ENCODE results near the gene RMDN2.
"Not testable (repeated sequence)": the region's sequence is repeated elsewhere in the genome, so short reads cannot be mapped to it uniquely, and the experiment has no call there.

RMDN2 gene

GRCh38 chr2:37937568-37937967 lies 12.5 kb downstream of the RMDN2 start:
- not testable (repeated sequence) for DNase-seq

DNA sequence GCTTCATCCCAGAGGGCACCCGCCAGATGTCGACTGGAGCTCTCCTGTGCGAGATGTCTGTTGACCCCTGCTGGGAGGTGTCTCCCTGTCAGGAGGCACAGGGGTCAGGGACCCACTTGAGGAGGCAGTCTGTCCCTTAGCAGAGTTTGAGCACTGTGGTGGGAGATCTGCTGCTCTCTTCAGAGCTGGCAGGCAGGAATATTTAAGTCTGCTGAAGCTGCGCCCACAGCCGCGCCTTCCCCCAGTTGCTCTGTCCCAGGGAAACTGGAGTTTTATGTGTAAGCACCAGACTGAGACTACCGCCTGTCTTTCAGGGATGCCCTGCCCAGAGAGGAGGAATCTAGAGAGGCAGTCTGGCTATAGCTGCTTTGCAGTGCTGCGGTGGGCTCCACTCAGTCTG lies 16.2 kb downstream of the RMDN2 start:
- not testable (repeated sequence) for DNase-seq

DNA sequence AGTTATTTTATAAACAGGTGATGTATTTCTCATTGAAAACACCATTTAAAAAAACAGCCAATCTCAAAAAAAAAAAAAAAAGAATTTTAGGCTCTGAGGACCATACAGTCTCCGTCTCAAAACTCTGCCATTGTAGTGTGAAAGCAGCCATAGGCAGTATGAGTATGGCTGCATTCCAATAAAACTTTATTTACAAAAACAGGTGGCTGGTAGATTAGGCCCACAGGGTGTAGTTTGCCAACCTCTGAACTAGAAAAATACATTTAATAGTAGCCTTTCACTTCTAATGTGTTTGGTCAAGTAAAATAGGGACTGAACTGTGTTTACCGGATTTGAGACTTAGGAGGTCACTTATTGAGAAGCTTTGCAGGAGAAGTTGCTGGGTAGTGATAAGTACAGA lies 19.2 kb downstream of the RMDN2 start:
- DNase-seq: no peak

DNA sequence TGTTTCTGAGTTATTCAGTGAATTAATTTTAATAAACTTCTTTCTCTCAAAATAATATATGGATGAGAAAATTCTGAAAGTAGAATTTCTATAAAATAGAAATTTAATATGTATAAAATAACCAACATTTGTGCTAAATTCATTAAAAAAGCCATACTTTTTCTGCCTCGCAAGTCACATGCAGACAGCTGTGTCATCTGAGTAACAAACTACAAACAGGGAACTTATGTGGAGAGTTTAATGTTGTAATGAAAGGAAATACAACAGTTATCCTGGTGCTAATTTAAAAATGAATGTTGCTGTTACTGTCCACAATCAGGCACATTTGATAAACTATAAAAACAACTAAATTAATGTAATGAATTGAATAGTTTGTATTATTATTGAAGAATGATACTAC lies 22.2 kb downstream of the RMDN2 start:
- DNase-seq: no peak

- not testable (repeated sequence) for DNase-seq
These were observed 37.1 kb downstream of the RMDN2 start for GRCh38 chr2:37962018-37962739.

- not testable (repeated sequence) for DNase-seq
These were observed 37.6 kb downstream of the RMDN2 start for GRCh38 chr2:37962740-37963121.

GRCh38 chr2:37963901-37964300 lies 38.8 kb downstream of the RMDN2 start:
- not testable (repeated sequence) for DNase-seq

DNA sequence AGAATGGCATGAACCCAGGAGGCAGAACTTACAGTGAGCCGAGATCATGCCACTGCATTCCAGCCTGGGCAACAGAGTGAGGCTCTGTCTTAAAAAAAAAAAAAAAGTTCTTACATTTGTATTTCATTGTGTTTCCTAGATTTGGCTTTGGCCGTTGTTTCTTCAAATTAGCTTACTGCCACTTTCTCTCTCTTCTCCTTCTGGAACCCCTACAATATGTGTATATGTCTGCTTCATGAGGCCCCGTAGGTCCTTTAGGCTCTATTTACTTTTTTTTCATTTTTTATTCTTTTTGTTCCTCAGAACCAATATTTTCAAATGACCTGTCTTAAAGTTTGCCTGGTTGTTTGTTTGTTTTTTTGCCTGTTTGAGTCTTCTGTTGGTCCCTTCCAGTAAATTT lies 41.2 kb downstream of the RMDN2 start:
- no peak for DNase-seq

DNA sequence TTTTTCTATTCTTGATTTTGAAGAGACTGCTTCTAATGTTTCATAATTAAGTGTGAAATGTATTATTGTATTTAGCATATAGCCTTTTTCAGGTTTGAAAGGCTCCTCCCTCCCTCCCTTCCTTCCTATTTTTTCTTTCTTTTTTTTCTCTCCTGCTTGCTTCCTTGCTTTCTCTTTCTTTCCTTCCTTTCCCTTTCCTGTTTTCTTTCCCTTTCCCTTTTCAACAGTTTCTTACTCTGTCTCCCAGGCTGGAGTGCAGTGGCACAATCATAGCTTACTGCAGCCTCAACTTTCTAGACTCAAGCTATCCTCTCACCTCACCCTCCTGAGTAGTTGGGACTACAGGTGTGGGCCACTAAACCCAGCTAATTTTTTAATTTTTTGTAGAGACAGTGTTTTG lies 44.6 kb downstream of the RMDN2 start:
- DNase-seq: no peak

DNA sequence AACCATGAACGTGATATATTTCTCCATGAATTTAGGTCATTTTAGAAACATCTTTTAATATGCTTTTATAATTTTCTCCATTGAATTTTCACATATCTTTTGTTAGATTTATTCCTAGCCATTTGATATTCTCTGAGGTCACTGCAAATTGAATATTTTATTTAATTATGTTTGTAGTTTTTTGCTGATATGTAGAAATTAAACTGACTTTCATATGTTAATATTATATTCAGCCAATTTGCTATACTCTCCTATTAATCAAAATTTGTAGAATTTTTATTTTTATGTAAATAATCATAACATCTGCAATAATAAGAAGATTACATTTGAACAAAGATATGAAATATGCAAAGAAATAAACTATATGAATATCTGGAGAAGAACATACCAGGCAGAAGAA lies 46.9 kb downstream of the RMDN2 start:
- no peak for DNase-seq

GRCh38 chr2:37973615-37974353 lies 48.7 kb downstream of the RMDN2 start:
- DNase-seq: no peak

- DNase-seq: no peak
These were observed 50.7 kb downstream of the RMDN2 start for GRCh38 chr2:37975808-37976207.

- DNase-seq: no peak
These were observed 51.3 kb downstream of the RMDN2 start for GRCh38 chr2:37976411-37976810.

- DNase-seq: peak; percentile 73
These were observed 57.1 kb downstream of the RMDN2 start for GRCh38 chr2:37982147-37982582.

DNA sequence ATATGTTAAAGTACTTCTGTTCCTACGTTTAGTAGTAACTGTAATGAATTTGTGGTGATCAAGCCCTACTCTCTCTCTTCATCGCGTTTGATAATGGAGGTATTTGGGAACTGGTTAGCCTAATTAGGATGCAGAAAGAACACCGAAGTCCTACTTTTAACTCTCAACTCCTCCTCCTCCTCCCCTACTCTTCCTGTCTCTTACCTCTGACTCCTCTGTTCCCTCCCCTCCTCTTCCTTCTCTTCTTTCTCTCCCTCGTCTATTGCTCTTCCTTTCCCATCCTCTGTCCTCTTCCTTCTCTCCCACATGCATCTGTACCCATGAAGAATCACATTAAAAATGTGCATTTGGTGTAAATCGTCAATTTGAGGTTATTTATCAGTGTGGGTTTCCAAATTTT lies 57.8 kb downstream of the RMDN2 start:
- no peak for DNase-seq

GRCh38 chr2:37983719-37984118 lies 58.6 kb downstream of the RMDN2 start:
- DNase-seq: no peak

GRCh38 chr2:37984176-37984575 lies 59.1 kb downstream of the RMDN2 start:
- DNase-seq: no peak

DNA sequence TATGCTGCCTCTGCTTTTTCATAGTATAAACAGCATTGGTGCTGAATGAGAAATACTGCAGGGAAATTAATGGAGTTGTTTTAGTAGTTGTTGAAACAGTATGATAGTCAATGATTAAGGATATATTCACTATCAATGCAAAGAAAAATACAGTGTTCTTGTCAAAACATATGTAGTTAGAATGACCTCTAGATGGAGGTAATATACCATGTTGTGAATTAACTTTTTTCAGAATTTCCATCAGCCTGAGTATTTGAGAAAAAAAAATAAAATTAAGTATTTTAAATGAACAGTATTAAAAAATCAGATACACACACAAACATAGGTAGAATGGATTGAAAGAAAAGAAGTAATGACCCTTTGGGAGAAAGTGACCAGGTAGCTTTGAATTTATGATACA lies 59.5 kb downstream of the RMDN2 start:
- no peak for DNase-seq

DNA sequence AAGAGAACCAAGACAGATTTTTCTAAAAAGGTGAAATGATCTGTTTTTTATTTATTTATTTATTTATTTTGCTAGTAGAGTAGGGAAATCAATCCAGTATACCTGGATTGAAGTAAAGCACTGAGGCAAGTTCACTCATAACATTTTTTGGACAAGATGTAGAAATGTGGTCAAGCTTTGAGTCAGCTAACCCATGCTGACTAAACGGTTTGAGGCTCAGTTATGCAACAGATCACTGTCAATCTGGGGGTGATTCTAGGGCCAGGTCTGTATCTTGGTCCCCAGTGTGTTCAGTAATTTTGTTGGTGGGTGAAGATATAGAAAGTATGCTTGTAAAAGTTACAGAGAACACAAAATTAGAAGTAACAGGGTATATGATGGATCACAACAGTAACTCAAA lies 60.2 kb downstream of the RMDN2 start:
- no peak for DNase-seq

GRCh38 chr2:37987098-37987775 lies 62.1 kb downstream of the RMDN2 start:
- DNase-seq: no peak

- DNase-seq: no peak
These were observed 67.5 kb downstream of the RMDN2 start for GRCh38 chr2:37992601-37993000.

GRCh38 chr2:37993143-37993542 lies 68.1 kb downstream of the RMDN2 start:
- DNase-seq: no peak

DNA sequence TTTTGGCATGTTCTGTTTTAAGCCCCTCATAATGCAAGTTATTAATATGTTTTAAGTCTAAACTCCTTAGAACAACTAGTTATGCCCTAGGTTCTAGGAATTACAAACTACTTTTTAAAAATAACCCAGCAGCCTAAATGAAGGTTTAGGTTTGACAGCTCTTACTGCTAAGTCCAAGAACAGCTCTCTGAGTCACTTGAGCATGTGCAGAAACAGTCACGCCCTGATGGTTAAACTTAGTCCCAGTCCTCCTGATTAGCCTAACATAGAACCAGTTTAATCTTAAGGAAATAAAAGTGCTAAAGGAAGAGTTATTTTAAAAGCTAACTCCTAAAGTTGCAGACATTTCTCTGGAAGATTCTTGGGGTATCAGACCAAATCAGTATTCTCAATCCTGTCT lies 72.5 kb downstream of the RMDN2 start:
- no peak for DNase-seq
